Omental fat pad (tissue), 4 donors: ENCODE results near the gene NTM. TPM values are rescaled to one million over a fixed set of nuclear protein-coding genes. Genes with fewer than 3 reads are reported as not detected.

Experiments used
- ATAC-seq: fragments of 150-250 bp; one replicate; pipeline ENCODE4 v1.9.1; 2016; ENCODE audit warnings: mild to moderate bottlenecking, moderate library complexity; ENCODE audit not compliant: low FRiP score
- DNase-seq: peaks from one replicate; pipeline ENCODE4 v3.0.0-alpha.2; 2019; ENCODE audit warnings: low spot score
- total RNA-seq, 4 donors: library from RNA; depleted of rRNA; stranded (reverse); fragments of >200 nt; gene quantifications; one replicate each; pipeline ENCODE4 v1.1.0, GENCODE V29; 2016
- TF ChIP-seq, protein P1 (sequence below), 3 donors: fragments of 450-650 bp; IDR thresholded peaks; one replicate each; pipeline ENCODE4 v1.5.1; 2016 to 2017; ENCODE audit warnings: antibody characterized with exemption in 3 of 3, mild to moderate bottlenecking in 3 of 3, moderate library complexity in 2 of 3

NTM gene
- total RNA-seq, 4 donors from 2014 or later, result 0.56 to 5.5 (median 2.4) TPM

GRCh38 chr11:132284048-132284447, 913.6 kb downstream of the NTM start:
- TF ChIP-seq, protein P1, sequence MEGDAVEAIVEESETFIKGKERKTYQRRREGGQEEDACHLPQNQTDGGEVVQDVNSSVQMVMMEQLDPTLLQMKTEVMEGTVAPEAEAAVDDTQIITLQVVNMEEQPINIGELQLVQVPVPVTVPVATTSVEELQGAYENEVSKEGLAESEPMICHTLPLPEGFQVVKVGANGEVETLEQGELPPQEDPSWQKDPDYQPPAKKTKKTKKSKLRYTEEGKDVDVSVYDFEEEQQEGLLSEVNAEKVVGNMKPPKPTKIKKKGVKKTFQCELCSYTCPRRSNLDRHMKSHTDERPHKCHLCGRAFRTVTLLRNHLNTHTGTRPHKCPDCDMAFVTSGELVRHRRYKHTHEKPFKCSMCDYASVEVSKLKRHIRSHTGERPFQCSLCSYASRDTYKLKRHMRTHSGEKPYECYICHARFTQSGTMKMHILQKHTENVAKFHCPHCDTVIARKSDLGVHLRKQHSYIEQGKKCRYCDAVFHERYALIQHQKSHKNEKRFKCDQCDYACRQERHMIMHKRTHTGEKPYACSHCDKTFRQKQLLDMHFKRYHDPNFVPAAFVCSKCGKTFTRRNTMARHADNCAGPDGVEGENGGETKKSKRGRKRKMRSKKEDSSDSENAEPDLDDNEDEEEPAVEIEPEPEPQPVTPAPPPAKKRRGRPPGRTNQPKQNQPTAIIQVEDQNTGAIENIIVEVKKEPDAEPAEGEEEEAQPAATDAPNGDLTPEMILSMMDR (IDR thresholded peaks at IDR 0.05), result no peak
- DNase-seq, result no peak
- no peak for ATAC-seq

- TF ChIP-seq, protein P1 (IDR thresholded peaks at IDR 0.05), result no peak
- DNase-seq, result no peak
Observed at GRCh38 chr11:132284611-132285010, 914.2 kb downstream of the NTM start.

DNA sequence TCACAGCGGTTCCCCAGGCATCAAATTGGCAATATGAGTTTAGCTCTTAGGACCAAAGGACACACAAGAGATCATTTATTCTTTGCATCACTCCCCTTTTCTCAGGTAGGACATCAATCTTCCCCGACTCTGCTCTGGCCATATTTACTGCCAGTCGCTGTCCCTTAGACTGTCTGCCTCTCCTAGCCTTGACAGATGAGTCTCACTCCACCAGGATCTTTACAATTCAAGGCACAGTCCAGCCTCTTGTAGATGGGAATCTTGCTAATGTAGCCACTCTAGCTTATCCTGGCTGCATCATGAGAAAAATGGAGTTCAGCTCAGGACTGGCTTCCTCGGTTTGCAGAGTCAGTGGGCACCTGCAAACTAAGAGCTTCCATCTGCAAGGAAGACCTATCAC, 915.2 kb downstream of the NTM start:
- TF ChIP-seq, protein P1 (IDR thresholded peaks at IDR 0.05), result no peak
- DNase-seq, result no peak
- ATAC-seq, result no peak

More at GRCh38 chr11:132284611-132285010, 914.2 kb downstream of the NTM start:
- no peak for ATAC-seq

GRCh38 chr11:132286106-132286505, 915.7 kb downstream of the NTM start:
- TF ChIP-seq, protein P1 (IDR thresholded peaks at IDR 0.05), result no peak
- DNase-seq, result no peak
- no peak for ATAC-seq

DNA sequence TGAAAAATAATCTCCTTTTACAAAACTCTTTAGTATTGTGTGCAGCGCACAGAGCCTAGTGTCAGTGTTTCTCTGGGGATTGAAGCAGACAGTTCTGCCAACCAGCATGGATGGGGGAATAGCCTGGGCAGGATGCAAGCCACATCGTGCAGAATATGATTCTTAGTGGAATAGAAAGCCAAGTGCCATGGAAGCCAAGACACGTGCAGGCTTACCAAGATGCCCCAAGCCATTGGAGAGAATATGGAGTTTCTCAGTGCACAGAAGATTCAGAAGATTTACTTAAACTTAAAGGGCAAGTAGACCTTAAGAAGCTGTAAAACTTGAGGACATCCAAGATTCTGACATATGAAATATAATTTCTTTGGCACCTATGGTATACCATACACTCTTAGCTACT, 917.6 kb downstream of the NTM start:
- TF ChIP-seq, protein P1 (IDR thresholded peaks at IDR 0.05), result no peak
- DNase-seq (no peak), ATAC-seq (no peak)

GRCh38 chr11:132289590-132290256, 919.3 kb downstream of the NTM start:
- ATAC-seq (no peak), DNase-seq (no peak)
- TF ChIP-seq, protein P1 (IDR thresholded peaks at IDR 0.05), result no peak

DNA sequence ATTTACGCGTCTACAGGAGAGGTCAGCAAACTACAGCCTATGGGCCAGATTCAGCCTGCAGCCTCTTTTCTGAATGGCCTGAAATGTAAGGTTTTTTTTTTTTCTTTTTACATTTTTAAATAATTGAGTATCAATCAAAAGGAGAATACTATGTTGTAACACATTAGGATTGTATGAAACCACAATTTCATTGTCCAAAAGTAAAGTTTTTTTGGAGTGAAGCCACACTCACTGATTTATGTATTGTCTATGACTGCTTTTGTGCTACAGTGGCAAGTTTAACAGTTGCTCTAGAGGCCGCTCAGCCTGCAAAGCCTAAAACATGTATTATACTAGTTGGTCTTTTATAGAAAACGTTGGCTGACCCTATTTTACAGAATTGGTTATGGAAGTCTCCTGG, 923.2 kb downstream of the NTM start:
- ATAC-seq, result no peak

More for the DNA sequence above, 923.2 kb downstream of the NTM start:
- DNase-seq, result no peak
- TF ChIP-seq, protein P1 (IDR thresholded peaks at IDR 0.05), result no peak
